ENCODE measurements around the gene CERKL.

DNA sequence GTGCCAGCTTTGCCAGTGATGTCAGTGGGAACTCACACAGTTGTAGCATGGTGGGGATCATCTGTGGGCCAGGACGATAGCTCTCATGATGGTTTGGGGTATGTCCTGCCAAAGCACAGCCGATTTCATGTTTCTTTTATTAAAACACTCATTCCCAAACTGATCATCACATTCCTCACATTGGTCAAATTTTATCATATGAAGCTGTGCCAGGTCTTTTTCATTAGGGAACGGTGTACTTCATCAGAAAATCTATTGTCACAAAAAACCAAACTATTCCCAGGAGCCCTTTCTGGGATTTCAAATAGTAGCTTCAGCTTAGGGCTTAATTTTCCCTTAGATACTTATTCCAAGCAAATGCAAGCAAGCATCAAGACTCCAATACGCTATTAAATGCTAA is 157.7 kb downstream of the CERKL start:
- no peak for TF ChIP-seq POLR2A (IDR thresholded peaks at IDR 0.05)
- TF ChIP-seq, protein P1, sequence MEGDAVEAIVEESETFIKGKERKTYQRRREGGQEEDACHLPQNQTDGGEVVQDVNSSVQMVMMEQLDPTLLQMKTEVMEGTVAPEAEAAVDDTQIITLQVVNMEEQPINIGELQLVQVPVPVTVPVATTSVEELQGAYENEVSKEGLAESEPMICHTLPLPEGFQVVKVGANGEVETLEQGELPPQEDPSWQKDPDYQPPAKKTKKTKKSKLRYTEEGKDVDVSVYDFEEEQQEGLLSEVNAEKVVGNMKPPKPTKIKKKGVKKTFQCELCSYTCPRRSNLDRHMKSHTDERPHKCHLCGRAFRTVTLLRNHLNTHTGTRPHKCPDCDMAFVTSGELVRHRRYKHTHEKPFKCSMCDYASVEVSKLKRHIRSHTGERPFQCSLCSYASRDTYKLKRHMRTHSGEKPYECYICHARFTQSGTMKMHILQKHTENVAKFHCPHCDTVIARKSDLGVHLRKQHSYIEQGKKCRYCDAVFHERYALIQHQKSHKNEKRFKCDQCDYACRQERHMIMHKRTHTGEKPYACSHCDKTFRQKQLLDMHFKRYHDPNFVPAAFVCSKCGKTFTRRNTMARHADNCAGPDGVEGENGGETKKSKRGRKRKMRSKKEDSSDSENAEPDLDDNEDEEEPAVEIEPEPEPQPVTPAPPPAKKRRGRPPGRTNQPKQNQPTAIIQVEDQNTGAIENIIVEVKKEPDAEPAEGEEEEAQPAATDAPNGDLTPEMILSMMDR (IDR thresholded peaks at IDR 0.05), result no peak
- TF ChIP-seq EP300 (IDR thresholded peaks at IDR 0.05), result no peak
